AG09319 (cell line): ENCODE data around the gene SH3PXD2A.
A peak's percentile ranks its signal among the peaks of the same experiment; 100 is the strongest.

Experiments used
- DNase-seq: peaks from one replicate; pipeline ENCODE4 v3.0.0-alpha.2; 2010; ENCODE audit warnings: low read depth; ENCODE audit errors: extremely low read depth
- CTCF ChIP-seq: IDR thresholded peaks from 2 replicates; pipeline ENCODE4 v1.5.1; 2011; ENCODE audit warnings: low read depth, mild to moderate bottlenecking, inconsistent platforms, low read length, moderate library complexity

The SH3PXD2A gene

GRCh38 chr10:103649654-103650423 is 205.5 kb downstream of the SH3PXD2A start:
- no peak for DNase-seq
- no peak for TF ChIP-seq CTCF

GRCh38 chr10:103648636-103649532 is 206.5 kb downstream of the SH3PXD2A start:
- DNase-seq = peak; percentile 66
- TF ChIP-seq CTCF = no peak

- DNase-seq = no peak
- TF ChIP-seq CTCF = no peak
Measured at GRCh38 chr10:103648251-103648635, 207.1 kb downstream of the SH3PXD2A start.

GRCh38 chr10:103646304-103646703 is 209.1 kb downstream of the SH3PXD2A start:
- TF ChIP-seq CTCF = no peak
- DNase-seq = no peak

- peak; percentile 91 for DNase-seq
- no peak for TF ChIP-seq CTCF
Measured at GRCh38 chr10:103645141-103646054, 210.0 kb downstream of the SH3PXD2A start.

- TF ChIP-seq CTCF = no peak
- DNase-seq = no peak
Measured at GRCh38 chr10:103643381-103643780, 212.0 kb downstream of the SH3PXD2A start.
